Hippocampal formation (tissue), 2 donors: Measurements from ENCODE around the gene CENPO.

Source experiments
- DNase-seq, 2 donors: peaks; one replicate each; lab custom pipeline; 2025; lab: John Stamatoyannopoulos, UW

Gene CENPO

GRCh38 chr2:24837996-24838513 is 44.8 kb downstream of the CENPO start:
- DNase-seq: no peak

- DNase-seq: no peak
Measured at GRCh38 chr2:24838541-24838940, 45.3 kb downstream of the CENPO start.

DNA sequence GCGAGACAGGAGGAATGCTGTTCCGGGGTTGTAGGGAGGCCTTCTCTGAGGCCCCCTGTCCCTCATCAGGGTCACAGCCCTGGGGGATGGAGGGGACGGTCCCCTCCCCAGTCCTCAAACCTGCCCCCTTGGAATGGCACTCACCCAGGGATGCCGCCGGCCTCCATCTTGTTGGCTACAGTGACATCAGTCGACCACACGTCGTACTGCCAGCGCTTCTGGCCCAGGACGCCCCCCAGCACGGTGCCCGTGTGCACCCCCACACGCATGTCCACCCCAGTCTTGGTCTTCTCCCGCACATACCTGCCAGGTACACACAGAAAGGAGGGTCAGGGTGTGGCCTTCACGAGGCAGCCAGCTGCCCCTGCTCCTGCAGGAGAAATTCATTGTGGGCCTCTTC is 46.5 kb downstream of the CENPO start:
- DNase-seq: no peak

- DNase-seq: no peak
Measured at GRCh38 chr2:24840164-24840869, 47.1 kb downstream of the CENPO start.

DNA sequence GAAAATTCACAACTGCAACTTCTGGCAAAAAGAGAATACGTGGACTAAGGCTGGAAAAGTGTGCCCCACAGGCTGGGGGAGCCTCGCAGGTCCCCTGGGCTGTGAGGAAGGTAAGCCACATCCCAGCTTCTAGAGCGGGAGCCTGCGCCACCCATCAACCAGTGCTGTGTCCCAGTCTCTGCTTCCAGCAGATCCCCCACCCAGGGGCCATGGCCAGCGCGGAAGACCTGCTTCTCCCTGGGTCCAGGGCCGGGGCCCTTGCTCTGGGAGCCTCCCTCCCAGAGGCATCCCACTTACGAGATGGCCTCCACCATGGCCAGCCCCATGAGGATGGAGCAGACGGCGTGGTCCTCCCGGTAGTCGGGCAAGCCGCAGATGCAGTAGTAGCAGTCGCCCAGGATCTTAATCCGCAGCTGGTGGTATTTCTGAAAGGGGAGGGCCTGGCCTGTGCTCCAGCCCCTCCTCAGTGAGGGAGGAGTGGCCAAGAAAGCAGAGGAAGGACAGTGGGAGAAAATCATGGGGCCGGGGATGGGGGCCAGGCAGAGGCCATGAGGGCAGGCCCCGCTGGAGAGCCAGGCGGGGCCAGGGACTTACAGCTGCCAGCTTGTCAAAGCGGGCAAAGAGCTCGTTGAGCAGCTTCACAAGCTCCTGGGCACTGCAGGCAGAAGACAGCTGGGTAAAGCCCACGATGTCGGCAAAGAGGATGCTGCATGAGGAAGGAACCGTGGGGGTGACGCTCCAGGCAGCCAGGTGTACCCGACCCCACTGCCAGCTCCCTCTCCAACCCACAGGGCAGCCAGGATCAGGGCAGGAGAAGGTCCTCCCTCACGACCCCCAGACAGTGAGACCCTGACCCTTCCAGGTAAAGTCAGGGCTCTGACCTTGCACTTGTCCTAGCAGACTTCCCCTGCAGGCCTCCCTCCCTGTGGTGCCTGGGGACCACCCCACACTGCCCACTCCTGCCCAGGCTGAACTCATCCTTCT is 48.0 kb downstream of the CENPO start:
- DNase-seq: peak in 1 of 2 donors; percentile 24

- no peak for DNase-seq
Measured at GRCh38 chr2:24842081-24843050, 49.1 kb downstream of the CENPO start.

DNA sequence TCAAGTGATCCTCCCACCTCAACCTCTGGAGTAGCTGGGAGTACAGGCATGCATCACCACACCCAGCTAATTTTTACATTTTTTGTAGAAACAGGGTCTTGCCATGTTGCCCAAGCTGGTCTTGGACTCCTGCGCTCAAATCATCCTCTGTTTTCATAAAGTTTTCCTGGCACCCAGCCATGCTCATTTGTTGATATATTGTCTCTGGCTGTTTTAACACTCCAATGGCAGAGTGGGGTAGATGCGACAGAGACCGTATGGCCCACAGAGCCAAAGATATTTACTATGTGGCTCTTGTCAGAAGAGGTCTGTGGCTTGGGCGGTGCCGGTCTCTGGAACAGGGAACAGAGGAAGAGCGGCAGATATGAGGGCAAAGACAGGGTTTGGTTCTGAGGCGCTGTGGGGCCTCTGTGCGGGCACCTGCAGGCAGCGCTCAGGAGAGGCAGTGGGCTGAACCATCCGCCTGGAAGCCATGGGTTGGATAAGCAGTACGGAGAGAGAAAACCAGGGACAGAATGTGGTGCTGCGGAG is 50.2 kb downstream of the CENPO start:
- no peak for DNase-seq

DNA sequence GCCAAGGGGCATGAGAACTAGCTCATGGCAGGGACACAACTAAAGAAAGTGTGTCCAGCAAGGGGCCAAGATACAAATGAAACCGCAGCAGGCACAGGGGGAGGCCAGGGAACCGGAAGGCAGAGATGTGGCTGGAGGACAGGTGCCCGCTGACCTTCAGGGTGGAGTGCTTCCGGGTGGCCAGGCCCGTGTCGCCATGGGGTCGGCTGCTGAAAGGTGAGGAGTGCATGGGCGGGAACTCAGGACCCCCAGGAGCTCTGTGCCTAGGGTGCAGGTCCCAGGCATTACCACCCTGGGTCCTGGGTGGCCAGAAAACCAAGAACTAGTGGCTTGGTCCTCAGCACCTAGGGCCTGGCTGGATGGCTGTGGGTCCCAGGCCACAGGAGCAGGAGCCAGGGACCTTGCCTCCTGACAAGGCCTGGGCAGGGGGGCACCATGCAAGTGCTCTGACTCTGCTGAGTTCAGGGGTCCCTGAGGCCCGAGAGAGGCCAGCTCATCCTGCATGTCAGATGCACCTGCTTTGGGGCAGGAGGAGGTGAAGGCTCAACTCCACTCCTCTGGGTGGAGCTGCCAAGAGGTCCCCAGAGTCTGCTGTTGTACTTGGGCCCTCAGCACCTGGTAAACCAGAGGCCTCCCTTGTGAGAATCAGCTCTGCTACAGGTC is 50.9 kb downstream of the CENPO start:
- no peak for DNase-seq

GRCh38 chr2:24845691-24846090 is 52.5 kb downstream of the CENPO start:
- DNase-seq: no peak

DNA sequence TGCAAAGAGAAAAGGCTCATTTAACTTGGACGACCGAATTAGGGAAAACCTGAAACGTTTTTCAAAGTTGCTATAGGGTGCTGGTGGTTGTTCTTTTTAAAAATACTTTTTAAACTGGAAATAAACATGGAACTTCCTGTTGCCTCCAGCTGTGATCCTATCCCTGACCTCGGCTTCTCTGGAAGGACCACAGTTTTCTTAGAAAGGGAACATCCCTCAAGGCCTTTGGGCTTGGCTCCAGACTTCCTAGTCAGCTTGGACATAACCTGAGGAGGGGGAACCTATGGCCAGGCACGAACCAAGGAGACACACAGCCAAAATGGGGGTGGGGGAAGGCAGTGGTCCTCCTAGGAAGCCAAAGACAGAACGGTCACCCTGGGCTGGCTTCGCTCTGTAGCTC is 57.7 kb downstream of the CENPO start:
- no peak for DNase-seq

DNA sequence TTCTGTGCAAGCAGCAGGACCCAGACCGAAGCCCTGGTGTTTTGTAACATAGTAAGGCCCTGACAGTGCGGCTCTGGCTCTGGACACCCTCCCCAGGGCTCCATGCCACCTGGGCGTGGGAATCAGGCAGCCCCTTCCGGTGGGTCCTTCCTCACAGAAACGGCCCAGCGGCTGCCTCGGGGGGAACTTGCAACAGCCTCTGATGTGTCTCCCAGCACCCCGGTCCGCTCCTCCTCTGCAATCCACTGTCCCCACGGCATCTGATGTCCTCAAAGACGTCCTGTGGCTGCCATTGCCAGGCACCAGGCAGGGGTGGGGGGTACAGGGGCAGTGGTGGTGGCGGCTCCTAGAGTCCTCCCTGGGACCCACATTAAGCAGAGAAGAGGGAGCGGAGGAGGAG is 58.8 kb downstream of the CENPO start:
- no peak for DNase-seq

GRCh38 chr2:24852431-24853020 is 59.3 kb downstream of the CENPO start:
- DNase-seq: no peak

- DNase-seq: no peak
Measured at GRCh38 chr2:24853046-24853445, 59.8 kb downstream of the CENPO start.

DNA sequence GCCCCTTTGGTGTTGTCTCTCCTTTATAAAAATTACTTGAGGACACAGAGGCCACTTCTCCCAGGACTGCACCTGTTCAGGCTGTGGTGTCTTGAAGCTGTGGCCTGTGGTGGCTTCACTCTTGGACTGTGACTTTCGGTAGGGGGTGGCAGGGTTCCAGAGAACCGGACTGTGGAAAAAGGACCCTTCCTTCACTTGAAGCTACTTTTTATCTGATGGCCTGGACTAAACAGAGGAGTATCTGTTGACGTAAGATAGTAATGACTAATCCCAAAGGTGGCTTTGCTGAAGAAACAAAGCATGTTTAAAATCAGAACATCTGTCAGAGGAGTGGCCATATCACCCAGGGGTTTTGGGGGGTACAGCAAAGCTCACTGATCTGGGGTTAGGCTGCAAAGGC is 60.8 kb downstream of the CENPO start:
- DNase-seq: no peak

- DNase-seq: no peak
Measured at GRCh38 chr2:24855022-24855622, 61.9 kb downstream of the CENPO start.

- no peak for DNase-seq
Measured at GRCh38 chr2:24855726-24856125, 62.5 kb downstream of the CENPO start.

DNA sequence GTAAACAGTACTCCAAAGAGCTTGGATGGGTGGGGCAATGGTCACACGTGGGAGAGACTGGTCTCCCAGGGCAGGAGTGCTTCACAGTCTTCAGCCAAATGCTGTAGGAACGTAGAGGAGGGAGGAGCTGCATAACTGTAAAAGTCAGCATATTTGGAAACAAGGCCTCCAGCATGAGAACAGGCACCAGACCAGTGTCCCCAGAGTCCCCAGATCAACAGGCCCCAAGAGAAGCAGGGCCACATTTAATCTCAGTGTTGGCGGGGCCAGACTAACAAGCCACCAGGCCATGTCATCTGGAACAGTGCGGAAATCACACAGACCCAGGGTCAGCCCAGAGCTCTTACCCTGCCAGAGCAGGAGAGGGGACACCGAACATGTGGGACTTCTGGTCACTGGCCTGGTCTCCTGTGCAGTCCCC is 63.6 kb downstream of the CENPO start:
- DNase-seq: no peak

GRCh38 chr2:24857746-24858145 is 64.5 kb downstream of the CENPO start:
- no peak for DNase-seq

DNA sequence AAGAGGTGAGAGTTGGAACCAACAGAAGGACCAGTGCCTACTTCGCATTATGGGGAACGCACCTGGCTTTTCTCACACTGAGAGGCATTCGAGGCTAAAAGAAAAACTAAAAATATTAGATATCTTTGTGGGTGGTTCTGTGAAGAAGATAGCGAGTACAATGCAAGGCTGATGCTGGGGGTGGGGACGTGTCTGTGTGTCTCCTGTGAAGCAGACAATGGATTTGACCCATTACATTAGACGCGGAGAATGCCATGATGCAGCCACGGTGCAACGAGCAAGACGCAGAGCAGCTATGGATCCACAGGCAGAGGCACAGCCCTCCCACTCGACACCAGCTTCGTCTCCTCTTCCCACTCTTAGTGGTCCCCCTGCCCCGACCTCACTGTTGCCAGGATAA is 65.8 kb downstream of the CENPO start:
- no peak for DNase-seq

DNA sequence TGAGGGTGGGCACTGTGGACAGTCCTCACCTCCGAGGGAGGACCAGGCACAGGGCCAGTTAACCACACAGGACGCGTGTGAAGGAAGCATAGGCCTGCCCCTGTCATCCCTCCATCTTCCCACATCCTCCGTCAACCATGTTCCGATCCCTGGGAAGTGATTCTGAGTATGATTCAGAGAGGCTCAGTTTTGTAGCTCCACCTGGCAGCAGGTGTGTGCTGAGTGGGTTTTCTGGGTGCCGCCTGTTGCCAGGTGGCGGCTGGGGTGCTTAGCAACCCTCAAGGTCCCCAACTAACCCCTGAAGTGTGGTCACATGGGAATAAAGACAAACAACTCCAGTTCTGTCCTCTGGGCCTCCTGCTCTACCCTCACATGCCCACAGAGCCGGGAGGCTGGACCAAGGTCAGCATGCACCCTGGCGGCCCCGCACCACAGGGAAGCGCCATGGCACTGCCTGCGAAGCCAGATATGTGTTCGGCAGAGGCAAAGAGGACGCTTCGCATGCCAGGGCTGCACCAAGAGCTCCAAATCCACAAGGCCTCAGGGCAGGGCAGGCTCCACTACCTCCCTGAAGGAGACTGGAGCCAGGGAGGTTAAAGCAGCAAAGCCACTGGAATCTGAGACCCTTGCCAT is 66.9 kb downstream of the CENPO start:
- DNase-seq: no peak
